GM18505 (cell line): Measurements from ENCODE around the gene HDAC9.

Experiments
- ATAC-seq: cut with Tn5 transposase; IDR thresholded peaks from one replicate; pipeline ENCODE4 v1.9.1; 2021; ENCODE audit not compliant: unreplicated experiment
- POLR2A ChIP-seq: IDR thresholded peaks from 4 replicates; pipeline ENCODE4 v1.6.1; 2011; ENCODE audit warnings: borderline replicate concordance; ENCODE audit not compliant: insufficient read depth, insufficient read length; ENCODE audit errors: extremely low read depth

The HDAC9 gene

GRCh38 chr7:18855796-18856195 is 360.2 kb downstream of the HDAC9 start:
- ATAC-seq: no peak
- no peak for TF ChIP-seq POLR2A

GRCh38 chr7:18858232-18858631 is 362.7 kb downstream of the HDAC9 start:
- no peak for ATAC-seq
- no peak for TF ChIP-seq POLR2A

- no peak for TF ChIP-seq POLR2A
- ATAC-seq: no peak
These were observed 363.8 kb downstream of the HDAC9 start for GRCh38 chr7:18859318-18859717.

- TF ChIP-seq POLR2A: no peak
- ATAC-seq: no peak
These were observed 364.7 kb downstream of the HDAC9 start for GRCh38 chr7:18860221-18860620.

- TF ChIP-seq POLR2A: no peak
- no peak for ATAC-seq
These were observed 366.1 kb downstream of the HDAC9 start for GRCh38 chr7:18861514-18862118.

- ATAC-seq: no peak
- no peak for TF ChIP-seq POLR2A
These were observed 369.4 kb downstream of the HDAC9 start for GRCh38 chr7:18864967-18865366.

- ATAC-seq: no peak
- no peak for TF ChIP-seq POLR2A
These were observed 370.9 kb downstream of the HDAC9 start for GRCh38 chr7:18866359-18867036.

GRCh38 chr7:18872344-18872743 is 376.8 kb downstream of the HDAC9 start:
- no peak for TF ChIP-seq POLR2A
- no peak for ATAC-seq

GRCh38 chr7:18873734-18874336 is 378.3 kb downstream of the HDAC9 start:
- no peak for ATAC-seq
- no peak for TF ChIP-seq POLR2A

- no peak for ATAC-seq
- TF ChIP-seq POLR2A: no peak
These were observed 379.3 kb downstream of the HDAC9 start for GRCh38 chr7:18874880-18875279.

- ATAC-seq: no peak
- TF ChIP-seq POLR2A: no peak
These were observed 382.3 kb downstream of the HDAC9 start for GRCh38 chr7:18877874-18878273.

- no peak for ATAC-seq
- no peak for TF ChIP-seq POLR2A
These were observed 391.3 kb downstream of the HDAC9 start for GRCh38 chr7:18886832-18887231.

- no peak for ATAC-seq
- no peak for TF ChIP-seq POLR2A
These were observed 393.9 kb downstream of the HDAC9 start for GRCh38 chr7:18889436-18889835.

GRCh38 chr7:18890134-18890533 is 394.6 kb downstream of the HDAC9 start:
- no peak for TF ChIP-seq POLR2A
- no peak for ATAC-seq
